Activated T-cell treated with anti-CD3 and anti-CD28 coated beads for 1 hour (primary cell): ENCODE measurements around the gene KLHL22.

ENCODE experiments used
- DNase-seq: peaks from one replicate; pipeline ENCODE4 v3.0.0-alpha.2; 2020; ENCODE audit warnings: low read depth

The KLHL22 gene

DNA sequence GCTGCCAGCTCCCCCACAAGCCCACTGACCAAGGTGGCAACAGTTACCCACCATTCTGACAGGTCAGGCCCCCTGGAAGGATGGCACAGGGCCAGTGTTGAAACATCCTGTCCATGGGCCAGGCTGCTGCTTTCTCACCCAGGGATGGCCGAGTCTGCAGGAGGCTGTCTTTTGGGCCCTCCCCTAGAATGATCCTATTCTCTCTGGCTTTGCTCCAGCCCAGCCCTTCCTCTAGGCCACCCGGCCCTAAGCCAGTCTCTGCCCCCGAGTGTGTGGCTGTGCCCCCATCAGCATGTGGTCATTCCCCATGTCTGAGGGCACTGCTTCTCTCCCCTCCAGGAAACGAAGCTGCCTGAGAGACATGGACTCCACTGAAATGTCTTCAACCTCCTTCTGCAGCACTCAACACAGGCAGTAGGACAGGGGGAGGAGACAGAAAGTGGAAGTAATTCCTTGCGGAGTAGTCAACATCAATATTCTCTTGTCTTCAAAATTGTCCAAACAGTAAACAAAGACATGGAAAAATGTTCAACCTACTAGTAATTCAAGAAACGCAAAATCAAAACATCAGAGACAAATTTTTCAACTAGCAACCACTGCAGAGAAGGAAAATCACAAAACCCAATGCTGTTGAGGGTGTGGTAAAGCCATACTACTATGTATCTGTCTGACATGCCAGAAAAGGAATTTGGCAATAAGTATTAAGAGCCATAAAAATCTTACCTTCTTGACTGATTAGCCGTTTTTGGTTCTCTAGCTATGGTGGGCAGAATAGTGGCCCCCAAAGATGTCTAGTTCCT is 52.9 kb downstream of the KLHL22 start:
- DNase-seq = no peak

- DNase-seq = no peak
These were observed 53.7 kb downstream of the KLHL22 start for GRCh38 chr22:20441631-20442484.

DNA sequence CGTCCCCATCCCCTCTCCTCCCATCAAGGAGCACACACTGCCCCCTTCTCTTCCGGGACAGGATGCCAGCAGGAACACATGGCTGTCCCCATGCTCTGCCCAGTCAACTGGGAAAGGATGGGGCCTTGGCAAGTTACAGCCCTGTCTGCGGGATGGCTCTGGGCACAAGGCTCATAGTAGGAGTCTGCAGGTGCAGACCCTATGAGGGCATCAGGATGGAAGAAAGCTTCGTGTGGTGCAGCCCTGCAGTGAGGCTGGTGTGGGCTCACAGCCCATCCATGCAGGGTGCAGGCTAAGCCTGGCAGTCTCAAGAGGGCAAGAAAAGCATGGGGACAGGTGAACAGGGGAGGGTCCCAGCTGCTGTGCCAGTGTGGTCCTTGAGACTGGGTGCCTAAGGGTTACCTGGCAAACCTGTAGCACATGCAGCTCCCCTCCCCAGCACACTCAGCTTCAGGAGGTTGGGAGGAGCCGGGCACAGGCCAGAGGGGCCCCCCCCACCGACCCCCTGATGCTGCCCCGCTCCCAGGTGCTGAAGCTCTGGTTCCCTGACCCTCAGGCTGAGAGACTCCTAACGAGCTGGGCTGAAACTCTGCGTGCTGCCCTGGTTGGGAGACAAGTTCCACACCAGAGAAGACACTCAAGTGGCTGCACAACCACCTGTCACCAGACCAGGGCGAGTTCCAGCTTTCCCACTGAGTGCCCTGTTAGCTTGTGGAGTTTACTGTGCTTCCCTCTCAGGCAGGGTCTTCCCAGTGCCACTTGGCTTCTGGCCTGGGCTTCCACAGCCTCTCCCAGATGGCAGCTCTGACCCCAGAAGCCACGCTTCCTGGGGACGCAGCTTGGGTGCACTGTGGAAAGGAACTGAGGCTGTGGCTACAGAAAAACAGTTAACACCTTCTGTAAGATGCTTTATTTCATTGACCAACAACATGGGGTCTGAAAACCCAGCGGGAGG is 54.7 kb downstream of the KLHL22 start:
- no peak for DNase-seq

DNA sequence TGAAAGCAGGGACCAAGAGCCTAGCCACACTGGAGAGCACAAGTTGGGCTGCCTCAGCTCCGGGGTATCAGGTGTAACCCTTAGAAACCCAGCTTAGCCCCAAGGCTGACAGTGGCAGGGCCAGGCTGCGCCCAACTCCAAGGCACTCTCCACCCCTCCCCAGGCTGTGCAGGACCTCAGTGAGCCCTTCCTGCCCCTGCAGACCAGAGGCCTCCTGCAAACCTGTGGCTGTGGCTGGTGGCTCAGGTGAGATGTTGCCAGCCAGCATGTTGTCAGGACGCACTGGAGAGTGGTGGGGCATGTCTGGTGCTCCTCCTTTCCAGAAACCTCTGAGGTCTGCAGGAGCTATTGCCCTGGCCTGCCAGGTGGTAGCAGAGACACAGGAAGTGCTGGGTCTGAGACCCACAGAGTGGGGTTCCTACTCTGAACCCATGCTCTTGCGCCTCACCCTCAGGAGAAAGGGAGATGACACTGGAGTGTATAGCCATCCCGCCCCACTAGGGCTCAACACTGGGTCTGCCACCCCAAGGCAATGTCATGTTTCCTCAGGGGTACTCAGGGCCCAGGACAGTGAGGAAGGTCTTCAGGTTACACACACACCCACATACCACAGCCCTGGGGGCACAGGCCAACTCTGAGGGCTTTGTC is 55.5 kb downstream of the KLHL22 start:
- no peak for DNase-seq

- no peak for DNase-seq
These were observed 56.1 kb downstream of the KLHL22 start for GRCh38 chr22:20439556-20439927.

DNA sequence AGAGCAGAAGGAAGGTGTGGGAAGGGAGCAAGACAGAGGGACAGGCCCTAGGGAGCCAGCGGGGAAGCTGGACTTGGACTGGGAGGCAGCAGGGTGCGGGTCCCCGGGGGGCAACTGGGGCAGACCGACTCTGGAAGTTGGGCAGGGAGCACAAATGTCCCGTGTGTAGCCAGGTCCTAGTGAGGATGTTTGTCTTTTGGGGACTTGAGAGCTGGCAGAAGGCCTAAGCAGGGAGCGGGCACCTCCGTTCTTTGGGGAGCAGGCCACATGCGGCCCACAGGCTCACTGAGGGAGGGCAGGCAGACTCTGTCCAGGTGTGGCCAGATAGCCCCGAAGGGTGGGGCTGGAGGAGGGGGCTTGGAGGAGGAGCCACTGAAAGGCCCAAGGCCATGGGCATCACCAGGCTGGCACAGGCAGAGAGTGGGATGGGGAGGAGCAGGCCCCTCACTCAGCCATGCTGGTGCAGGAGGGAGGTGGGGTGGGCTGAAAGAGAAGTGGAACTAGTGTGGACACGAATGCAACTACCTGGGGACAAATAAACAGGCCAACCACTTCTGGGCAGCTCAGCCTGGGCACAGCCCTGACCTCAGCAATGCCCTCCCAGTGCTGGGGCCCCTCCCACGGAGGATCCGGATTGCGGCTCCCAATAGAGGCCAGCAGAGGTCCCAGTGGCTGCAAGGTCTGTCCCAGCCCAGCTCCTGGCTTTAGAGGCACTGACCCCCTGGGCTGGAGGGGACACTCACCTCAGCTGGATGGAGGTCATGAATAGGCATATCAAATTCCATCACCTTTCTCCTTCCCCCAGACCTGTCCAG is 56.7 kb downstream of the KLHL22 start:
- DNase-seq = no peak

DNA sequence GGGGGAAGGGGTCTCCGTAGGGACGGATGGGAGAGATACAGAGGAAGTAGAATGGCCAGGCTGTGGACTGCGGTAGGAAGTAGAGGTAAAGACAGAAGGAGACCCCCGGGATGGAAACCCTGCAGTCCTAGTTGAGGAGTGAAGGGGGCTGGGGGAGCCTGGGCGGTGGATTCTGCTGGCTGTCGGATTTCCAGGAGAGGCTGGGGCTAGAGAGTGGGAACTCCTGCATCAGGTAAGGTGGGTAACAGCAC is 57.2 kb downstream of the KLHL22 start:
- DNase-seq = no peak

DNA sequence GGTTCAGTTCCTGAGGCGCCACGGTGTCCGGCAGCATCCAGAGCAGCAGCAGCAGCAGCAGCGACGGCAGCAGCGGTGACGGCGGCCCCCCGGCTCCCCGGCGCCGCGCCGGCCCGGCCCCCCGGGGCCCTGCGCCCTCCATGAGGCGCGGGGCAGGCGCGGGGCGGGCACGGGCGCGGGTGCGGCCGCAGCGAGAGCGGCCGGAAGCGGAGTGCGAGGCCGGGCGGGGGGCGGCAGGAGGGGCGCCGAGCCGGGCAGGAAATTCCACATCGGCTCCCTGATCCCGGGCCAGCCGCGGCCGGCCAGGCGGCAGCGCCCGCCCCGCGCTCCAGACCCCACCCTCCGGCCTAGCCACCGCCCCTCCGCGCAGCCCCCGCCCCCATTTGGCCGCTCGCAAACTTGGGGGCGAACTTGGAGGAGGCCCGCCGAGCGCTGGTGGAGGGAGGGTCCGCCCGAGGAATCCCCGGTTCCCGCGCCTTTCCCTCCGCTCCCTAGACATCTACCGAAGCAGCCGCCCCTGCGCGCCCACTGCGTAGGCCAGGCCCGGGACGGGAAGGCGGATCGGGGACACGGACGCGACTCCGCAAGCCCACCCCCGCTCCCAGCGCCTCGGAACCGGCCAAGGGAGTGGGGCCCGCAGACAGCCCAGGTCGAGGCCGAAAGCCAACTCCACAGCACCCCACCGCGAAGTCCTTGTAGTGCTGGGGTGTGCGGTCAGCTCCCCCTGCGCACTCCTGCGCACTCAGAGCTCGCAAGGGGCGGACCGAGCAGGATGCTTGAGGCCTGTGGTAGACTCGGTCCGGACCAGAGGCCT is 57.8 kb downstream of the KLHL22 start, which contains the start of gene SCARF2:
SCARF2 (minus strand) TSS at position 213 of the 814 bp plus-strand sequence; CDS start at position 142, 71 bp downstream.
- no peak for DNase-seq

- no peak for DNase-seq
These were observed 58.6 kb downstream of the KLHL22 start for GRCh38 chr22:20436768-20437612.

DNA sequence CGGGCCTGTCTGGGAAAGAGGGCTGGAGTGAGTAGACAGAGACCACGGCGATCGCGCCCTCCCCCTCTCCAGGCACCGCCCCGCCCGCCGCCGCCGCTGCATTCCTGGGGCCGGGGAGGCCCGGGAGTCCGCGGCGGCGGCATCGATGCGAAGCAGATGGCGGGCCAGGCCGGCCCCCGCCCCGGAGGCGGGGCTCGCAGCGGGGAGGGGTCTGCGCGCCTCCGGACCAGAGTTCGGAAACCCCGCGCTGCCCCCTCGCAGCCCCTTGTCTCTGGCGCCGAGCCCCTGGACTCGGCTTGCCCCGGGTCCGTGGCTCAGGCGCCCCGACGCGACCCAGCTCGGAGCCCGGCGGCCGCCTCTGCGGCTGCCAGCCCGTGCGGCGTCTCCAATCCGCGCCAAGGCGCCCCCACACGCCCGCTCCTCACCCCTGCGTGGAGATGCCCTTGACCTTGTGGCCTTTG is 59.3 kb downstream of the KLHL22 start:
- DNase-seq = no peak

GRCh38 chr22:20435436-20436306 is 59.9 kb downstream of the KLHL22 start:
- DNase-seq = no peak

- DNase-seq = no peak
These were observed 60.8 kb downstream of the KLHL22 start for GRCh38 chr22:20434773-20435172.

GRCh38 chr22:20434264-20434751 is 61.3 kb downstream of the KLHL22 start:
- DNase-seq = no peak

- DNase-seq = no peak
These were observed 61.8 kb downstream of the KLHL22 start for GRCh38 chr22:20433686-20434241.

DNA sequence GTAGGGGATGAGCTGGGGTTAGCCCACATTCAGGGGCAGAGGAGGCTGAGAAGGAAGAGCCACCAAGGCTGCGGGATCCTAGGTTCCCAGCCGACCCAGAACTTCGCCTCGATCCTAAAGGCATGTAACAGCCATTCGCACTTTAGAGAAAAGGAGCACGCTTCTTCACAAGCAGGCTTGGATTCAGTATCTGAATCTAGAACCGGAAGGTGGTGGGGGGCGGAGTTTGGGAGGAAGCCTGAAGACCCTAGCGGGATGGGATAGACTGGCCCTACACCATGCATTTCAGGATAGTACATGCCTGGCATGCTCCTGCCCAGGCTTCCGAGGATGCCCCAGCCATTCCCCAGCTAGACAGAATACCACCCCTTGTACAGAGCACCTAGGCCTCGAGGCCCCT is 62.4 kb downstream of the KLHL22 start:
- no peak for DNase-seq

- no peak for DNase-seq
These were observed 63.3 kb downstream of the KLHL22 start for GRCh38 chr22:20432244-20432686.

GRCh38 chr22:20431511-20432192 is 63.9 kb downstream of the KLHL22 start:
- no peak for DNase-seq
